IMR-90 (cell line): ENCODE data around the gene PDILT.

Source experiments
- POLR2A ChIP-seq: IDR thresholded peaks from 2 replicates; pipeline ENCODE4 v1.6.1; 2012; ENCODE audit warnings: mild to moderate bottlenecking, low read depth, low read length
- RAD21 ChIP-seq: IDR thresholded peaks from 2 replicates; pipeline ENCODE4 v1.6.1; 2012; ENCODE audit warnings: low read length, improper control_type of control experiment

DNA sequence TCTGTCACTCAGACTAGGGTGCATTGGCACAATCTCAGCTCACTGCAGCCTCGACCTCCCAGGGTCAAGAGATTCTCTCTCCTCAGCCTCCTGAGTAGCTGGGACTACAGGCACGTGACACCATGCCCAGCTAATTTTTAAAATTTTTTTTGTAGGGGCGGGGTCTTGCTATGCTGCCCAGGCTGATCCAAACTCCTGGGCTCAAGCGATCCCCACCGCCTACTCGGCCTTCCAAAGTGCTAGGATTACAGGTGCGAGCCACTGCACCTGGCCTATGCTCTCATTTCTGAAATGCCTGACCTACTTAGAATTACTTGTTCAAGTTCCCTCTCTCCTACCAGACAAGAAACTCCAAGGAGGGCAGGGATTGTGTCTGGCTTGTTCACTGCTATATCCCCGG lies 72.1 kb downstream of the PDILT start:
- no peak for TF ChIP-seq RAD21
- TF ChIP-seq POLR2A, result no peak
